ENCODE measurements around the gene IGFN1. TPM values are rescaled to one million over a fixed set of nuclear protein-coding genes. Genes with fewer than 3 reads are reported as not detected.

The IGFN1 gene
- total RNA-seq, 4 donors from 2014 or later = 0.14 TPM; not detected in 3

- in situ Hi-C loops (cut with MboI; ENCODE audit: low pct_ligation_motif_present in 1 of 4, low pct_unique_long_range_greater_than_20kb in 1 of 4, low sequenced_read_pairs in 3 of 4) (no loop called here), intact Hi-C loops (cut with DNase I; ENCODE audit: low total_unique reads) (no loop called here)
- peak; percentile 45 for DNase-seq
- H3K9me3 ChIP-seq = no peaks in the 10 kb centered on the region
- H3K4me3 ChIP-seq = peak overlapping the region; percentile 36 to 60 (median 47)
- H3K4me1 ChIP-seq = peaks cover 0 to 10% (median 6%) of the 10 kb centered on the region in 4 donors
- H3K27me3 ChIP-seq = no peaks in the 10 kb centered on the region
- TF ChIP-seq POLR2AphosphoS5 (IDR thresholded peaks at IDR 0.05) (no peak), CTCF (IDR thresholded peaks at IDR 0.05) (peak; percentile 23 to 76 (median 40)), EP300 (IDR thresholded peaks at IDR 0.05; ENCODE audit: low read depth) (no peak), POLR2A (IDR thresholded peaks at IDR 0.05) (peak; percentile 24)
- 6 to 27% methylated on average over 5 to 48 of the region's 48 CpGs for WGBS, 2 donors (ENCODE audit: low coverage in 1 of 2)
- peak overlapping the region; percentile 90 to 93 (median 90) for H3K27ac ChIP-seq
- H3K36me3 ChIP-seq = no peaks in the 10 kb centered on the region
Measured at GRCh38 chr1:201171063-201172036, 19.3 kb upstream of the IGFN1 start.

DNA sequence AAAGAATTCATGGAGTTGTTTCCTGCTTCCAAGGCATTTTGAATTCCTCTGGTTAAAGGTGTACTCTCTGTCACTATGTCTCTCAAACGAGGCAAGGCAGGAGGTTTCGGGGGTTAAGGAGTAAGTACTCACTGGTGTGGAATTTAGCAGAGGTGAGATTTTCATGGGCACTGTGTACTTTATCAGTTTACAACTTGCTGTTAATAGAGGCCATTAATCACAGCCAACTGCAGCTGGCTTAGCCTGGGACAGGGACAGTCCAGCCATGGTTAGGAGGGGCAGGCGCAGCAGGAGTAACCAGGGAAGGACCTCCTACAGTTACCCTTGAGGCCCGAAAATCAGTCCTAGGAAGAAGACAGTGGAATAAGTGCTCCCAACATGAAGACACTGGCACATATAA lies 18.3 kb upstream of the IGFN1 start:
- DNase-seq = no peak
- 84% methylated on average over 4 of the region's 4 CpGs; no CpG with 5 or more reads in 1 of the 2 donors for WGBS, 2 donors (ENCODE audit: low coverage in 1 of 2)
- intact Hi-C loops (cut with DNase I; ENCODE audit: low total_unique reads) = no loop called here

GRCh38 chr1:201172999-201173610 lies 17.5 kb upstream of the IGFN1 start:
- no peak overlapping the region for H3K27ac ChIP-seq
- intact Hi-C loops (cut with DNase I; ENCODE audit: low total_unique reads) = no loop called here
- H3K4me1 ChIP-seq = peaks cover 0 to 10% (median 6%) of the 10 kb centered on the region in 4 donors
- in situ Hi-C loops (cut with MboI; ENCODE audit: low pct_ligation_motif_present in 1 of 4, low pct_unique_long_range_greater_than_20kb in 1 of 4, low sequenced_read_pairs in 3 of 4) = no loop called here
- no peaks in the 10 kb centered on the region for H3K9me3 ChIP-seq
- H3K27me3 ChIP-seq = no peaks in the 10 kb centered on the region
- no peak for DNase-seq
- no peaks in the 10 kb centered on the region for H3K36me3 ChIP-seq
- H3K4me3 ChIP-seq = no peak overlapping the region
- TF ChIP-seq CTCF (IDR thresholded peaks at IDR 0.05) (no peak), POLR2A (IDR thresholded peaks at IDR 0.05) (no peak), POLR2AphosphoS5 (IDR thresholded peaks at IDR 0.05) (no peak), EP300 (IDR thresholded peaks at IDR 0.05; ENCODE audit: low read depth) (no peak)
- WGBS, 2 donors (ENCODE audit: low coverage in 1 of 2) = 86 to 93% methylated on average over 2 to 4 of the region's 4 CpGs

More for the DNA sequence above, 18.3 kb upstream of the IGFN1 start:
- in situ Hi-C loops (cut with MboI; ENCODE audit: low pct_ligation_motif_present in 1 of 4, low pct_unique_long_range_greater_than_20kb in 1 of 4, low sequenced_read_pairs in 3 of 4) = no loop called here
- Histone ChIP-seq H3K4me3 (no peak overlapping the region), H3K27me3 (no peaks in the 10 kb centered on the region), H3K4me1 (peaks cover 0 to 10% (median 6%) of the 10 kb centered on the region in 4 donors), H3K27ac (no peak overlapping the region), H3K9me3 (no peaks in the 10 kb centered on the region), H3K36me3 (no peaks in the 10 kb centered on the region)
- TF ChIP-seq POLR2A (IDR thresholded peaks at IDR 0.05) (no peak), POLR2AphosphoS5 (IDR thresholded peaks at IDR 0.05) (no peak)

DNA sequence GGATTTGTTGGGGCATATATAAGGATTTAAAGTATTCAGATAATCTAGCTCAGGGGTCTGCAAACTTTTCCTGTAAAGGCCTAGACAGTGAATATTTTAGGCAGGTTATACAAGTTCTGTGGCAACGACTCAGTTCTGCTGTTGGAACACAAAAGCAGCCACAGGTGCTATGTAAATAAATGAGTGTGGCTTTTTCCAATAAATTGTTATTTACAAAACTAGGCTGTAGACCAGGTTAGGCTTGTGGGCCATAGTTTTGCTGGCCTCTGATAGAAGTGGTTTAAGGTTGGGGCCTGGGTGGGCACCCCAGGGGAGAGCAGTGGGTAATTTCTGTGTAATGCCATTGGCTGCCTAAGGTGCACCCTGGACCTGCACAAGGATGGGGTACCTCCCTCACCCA lies 16.9 kb upstream of the IGFN1 start:
- Histone ChIP-seq H3K4me3 (no peak overlapping the region), H3K4me1 (peaks cover 0 to 10% (median 6%) of the 10 kb centered on the region in 4 donors), H3K9me3 (no peaks in the 10 kb centered on the region), H3K27me3 (no peaks in the 10 kb centered on the region), H3K27ac (no peak overlapping the region), H3K36me3 (no peaks in the 10 kb centered on the region)
- in situ Hi-C loops (cut with MboI; ENCODE audit: low pct_ligation_motif_present in 1 of 4, low pct_unique_long_range_greater_than_20kb in 1 of 4, low sequenced_read_pairs in 3 of 4) = no loop called here
- WGBS, 2 donors (ENCODE audit: low coverage in 1 of 2) = 14 to 52% methylated on average over 1 of the region's 1 CpG
- intact Hi-C loops (cut with DNase I; ENCODE audit: low total_unique reads) = no loop called here
- DNase-seq = no peak
- TF ChIP-seq POLR2AphosphoS5 (IDR thresholded peaks at IDR 0.05) (no peak), EP300 (IDR thresholded peaks at IDR 0.05; ENCODE audit: low read depth) (no peak), CTCF (IDR thresholded peaks at IDR 0.05) (no peak), POLR2A (IDR thresholded peaks at IDR 0.05) (no peak)

Measured in transverse colon (tissue), 4 donors.